Subcutaneous abdominal adipose tissue (tissue), 5 donors: ENCODE measurements around the gene RAB3C.

Experiments
- H3K27ac ChIP-seq: one replicate; pipeline ENCODE4 v1.7.0; 2013; ENCODE audit warnings: low read depth, mild to moderate bottlenecking, inconsistent platforms, low read length, moderate library complexity
- H3K27me3 ChIP-seq, 5 donors: one replicate each; pipeline ENCODE4 v1.7.0; 2013; ENCODE audit warnings: low read length in 5 of 5, inconsistent platforms in 1 of 5; ENCODE audit not compliant: control insufficient read depth in 5 of 5, insufficient read depth in 4 of 5
- H3K36me3 ChIP-seq, 5 donors: one replicate each; pipeline ENCODE4 v1.7.0; 2013; ENCODE audit warnings: low read length in 5 of 5; ENCODE audit not compliant: control insufficient read depth in 5 of 5, insufficient read depth in 5 of 5
- H3K4me1 ChIP-seq, 5 donors: one replicate each; pipeline ENCODE4 v1.7.0; 2013; ENCODE audit warnings: low read length in 5 of 5, mild to moderate bottlenecking in 3 of 5, moderate library complexity in 1 of 5; ENCODE audit not compliant: control insufficient read depth in 5 of 5, insufficient read depth in 5 of 5
- H3K4me3 ChIP-seq, 5 donors: one replicate each; pipeline ENCODE4 v1.7.0; 2013; ENCODE audit warnings: low read length in 5 of 5, low read depth in 1 of 5
- H3K9ac ChIP-seq, 5 donors: one replicate each; pipeline ENCODE4 v1.7.0; 2013; ENCODE audit warnings: low read length in 5 of 5, mild to moderate bottlenecking in 4 of 5, moderate library complexity in 3 of 5
- H3K9me3 ChIP-seq, 5 donors: one replicate each; pipeline ENCODE4 v1.7.0; 2013; ENCODE audit warnings: low read length in 5 of 5; ENCODE audit not compliant: control insufficient read depth in 5 of 5
- donor health status: healthy.
- donor health status: healthy.
- donor health status: healthy.
- donor health status: healthy.
- donor health status: healthy.

Gene RAB3C

GRCh38 chr5:58891971-58892343, 309.1 kb downstream of the RAB3C start:
- Histone ChIP-seq H3K36me3 (no peaks in the 10 kb centered on the region), H3K27ac (no peak overlapping the region), H3K4me3 (no peak overlapping the region), H3K4me1 (peaks cover 0 to 9% (median 5%) of the 10 kb centered on the region in 5 donors), H3K9me3 (no peaks in the 10 kb centered on the region), H3K27me3 (peaks cover 0 to 5% (median 0%) of the 10 kb centered on the region in 5 donors), H3K9ac (no peak overlapping the region)

GRCh38 chr5:58893551-58893950, 310.7 kb downstream of the RAB3C start:
- no peak overlapping the region for H3K9ac ChIP-seq
- H3K9me3 ChIP-seq: no peaks in the 10 kb centered on the region
- H3K4me3 ChIP-seq: no peak overlapping the region
- no peaks in the 10 kb centered on the region for H3K36me3 ChIP-seq
- peaks cover 0 to 3% (median 0%) of the 10 kb centered on the region in 5 donors for H3K27me3 ChIP-seq
- H3K27ac ChIP-seq: no peak overlapping the region
- peaks cover 0 to 5% (median 5%) of the 10 kb centered on the region in 5 donors for H3K4me1 ChIP-seq

GRCh38 chr5:58898006-58898405, 315.1 kb downstream of the RAB3C start:
- Histone ChIP-seq H3K27ac (no peak overlapping the region), H3K36me3 (no peaks in the 10 kb centered on the region), H3K4me1 (no peaks in the 10 kb centered on the region), H3K9ac (no peak overlapping the region), H3K9me3 (no peaks in the 10 kb centered on the region), H3K4me3 (no peak overlapping the region), H3K27me3 (no peaks in the 10 kb centered on the region)

GRCh38 chr5:58898538-58898937, 315.7 kb downstream of the RAB3C start:
- no peaks in the 10 kb centered on the region for H3K36me3 ChIP-seq
- no peaks in the 10 kb centered on the region for H3K4me1 ChIP-seq
- H3K27me3 ChIP-seq: no peaks in the 10 kb centered on the region
- H3K27ac ChIP-seq: no peak overlapping the region
- H3K4me3 ChIP-seq: no peak overlapping the region
- H3K9ac ChIP-seq: no peak overlapping the region
- H3K9me3 ChIP-seq: no peaks in the 10 kb centered on the region

- Histone ChIP-seq H3K4me1 (no peaks in the 10 kb centered on the region), H3K36me3 (no peaks in the 10 kb centered on the region)
Measured at GRCh38 chr5:58901271-58901670, 318.4 kb downstream of the RAB3C start.

GRCh38 chr5:58902305-58902704, 319.4 kb downstream of the RAB3C start:
- no peaks in the 10 kb centered on the region for H3K27me3 ChIP-seq
- H3K4me1 ChIP-seq: no peaks in the 10 kb centered on the region
- no peak overlapping the region for H3K4me3 ChIP-seq
- no peak overlapping the region for H3K9ac ChIP-seq
- H3K27ac ChIP-seq: no peak overlapping the region
- H3K9me3 ChIP-seq: peaks cover 0 to 3% (median 0%) of the 10 kb centered on the region in 5 donors
- H3K36me3 ChIP-seq: no peaks in the 10 kb centered on the region

More at GRCh38 chr5:58901271-58901670, 318.4 kb downstream of the RAB3C start:
- no peak overlapping the region for H3K9ac ChIP-seq
- H3K27me3 ChIP-seq: no peaks in the 10 kb centered on the region
- H3K9me3 ChIP-seq: peaks cover 0 to 2% (median 0%) of the 10 kb centered on the region in 5 donors
- no peak overlapping the region for H3K27ac ChIP-seq
- no peak overlapping the region for H3K4me3 ChIP-seq

- Histone ChIP-seq H3K9ac (no peak overlapping the region), H3K9me3 (peaks cover 0 to 3% (median 0%) of the 10 kb centered on the region in 5 donors), H3K4me3 (no peak overlapping the region), H3K36me3 (no peaks in the 10 kb centered on the region), H3K27me3 (no peaks in the 10 kb centered on the region), H3K27ac (no peak overlapping the region), H3K4me1 (no peaks in the 10 kb centered on the region)
Measured at GRCh38 chr5:58902765-58903164, 319.9 kb downstream of the RAB3C start.

- Histone ChIP-seq H3K9me3 (peaks cover 0 to 3% (median 0%) of the 10 kb centered on the region in 5 donors), H3K36me3 (no peaks in the 10 kb centered on the region), H3K4me3 (no peak overlapping the region), H3K27ac (no peak overlapping the region), H3K9ac (no peak overlapping the region), H3K27me3 (no peaks in the 10 kb centered on the region), H3K4me1 (no peaks in the 10 kb centered on the region)
Measured at GRCh38 chr5:58904737-58905136, 321.9 kb downstream of the RAB3C start.

- H3K9me3 ChIP-seq: peaks cover 0 to 3% (median 0%) of the 10 kb centered on the region in 5 donors
- no peaks in the 10 kb centered on the region for H3K36me3 ChIP-seq
- no peak overlapping the region for H3K9ac ChIP-seq
- no peak overlapping the region for H3K27ac ChIP-seq
- no peak overlapping the region for H3K4me3 ChIP-seq
- H3K27me3 ChIP-seq: no peaks in the 10 kb centered on the region
- no peaks in the 10 kb centered on the region for H3K4me1 ChIP-seq
Measured at GRCh38 chr5:58905944-58906343, 323.1 kb downstream of the RAB3C start.
